IMR-90 (cell line): ENCODE data around the gene PLCH1.

ENCODE experiments used
- BHLHE40 ChIP-seq: fragments of 150-350 bp; IDR thresholded peaks from 2 replicates; pipeline ENCODE4 v1.6.1; 2016; ENCODE audit warnings: mild to moderate bottlenecking, low read depth, low read length
- CEBPB ChIP-seq: IDR thresholded peaks from 2 replicates; pipeline ENCODE4 v1.6.1; 2012; ENCODE audit warnings: low read depth, low read length, improper control_type of control experiment
- CTCF ChIP-seq: conservative IDR thresholded peaks from 2 replicates; pipeline ENCODE4 v1.5.1; 2012; ENCODE audit warnings: mild to moderate bottlenecking, low read depth, low read length, improper control_type of control experiment
- ELK1 ChIP-seq: fragments of 150-350 bp; IDR thresholded peaks from 2 replicates; pipeline ENCODE4 v1.6.1; 2016; ENCODE audit warnings: low read depth, mild to moderate bottlenecking, low read length, moderate library complexity, borderline replicate concordance
- NFE2L2 ChIP-seq: fragments of 150-350 bp; IDR thresholded peaks from 2 replicates; pipeline ENCODE4 v1.6.1; 2016; ENCODE audit warnings: low read depth, mild to moderate bottlenecking, low read length
- POLR2A ChIP-seq: IDR thresholded peaks from 2 replicates; pipeline ENCODE4 v1.6.1; 2012; ENCODE audit warnings: mild to moderate bottlenecking, low read depth, low read length
- RAD21 ChIP-seq: IDR thresholded peaks from 2 replicates; pipeline ENCODE4 v1.6.1; 2012; ENCODE audit warnings: low read length, improper control_type of control experiment
- SMC3 ChIP-seq: fragments of 150-350 bp; IDR thresholded peaks from 2 replicates; pipeline ENCODE4 v1.6.1; 2016; ENCODE audit warnings: low read depth, mild to moderate bottlenecking, antibody characterized with exemption, low read length, moderate library complexity

GRCh38 chr3:155790272-155790925 lies 45.5 kb upstream of the PLCH1 start:
- TF ChIP-seq CTCF (no peak), POLR2A (no peak), SMC3 (no peak), ELK1 (no peak), CEBPB (no peak), BHLHE40 (no peak), RAD21 (no peak), NFE2L2 (no peak)
